Effector memory CD8-positive, alpha-beta T cell (primary cell): ENCODE measurements around the gene CNTLN.
"Not testable (repeated sequence)": the region's sequence is repeated elsewhere in the genome, so short reads cannot be mapped to it uniquely, and the experiment has no call there.

ENCODE experiments used
- ATAC-seq: fragments of 150-1000 bp; cut with Tn5 transposase; replicated peaks from 2 replicates; pipeline ENCODE4 v1.10.0; 2021; ENCODE audit warnings: mild to moderate bottlenecking, moderate library complexity
- DNase-seq, 3 experiments: peaks; one replicate each; pipeline ENCODE4 v3.0.0; 2021
- H3K27ac Mint-ChIP-seq, 2 donors: one replicate each; pipeline ENCODE4 v1.8.0; 2022; ENCODE audit warnings: mild to moderate bottlenecking in 2 of 2, mixed read lengths in 2 of 2, moderate library complexity in 2 of 2
- H3K27me3 Mint-ChIP-seq, 2 donors: one replicate each; pipeline ENCODE4 v1.8.0; 2022; ENCODE audit warnings: mixed read lengths in 2 of 2
- H3K36me3 Mint-ChIP-seq: one replicate; pipeline ENCODE4 v1.8.0; 2022; ENCODE audit warnings: mild to moderate bottlenecking, moderate library complexity, mixed read lengths; ENCODE audit not compliant: insufficient read depth
- H3K4me1 Mint-ChIP-seq, 2 donors: one replicate each; pipeline ENCODE4 v1.8.0; 2022; ENCODE audit warnings: low read depth in 2 of 2, mixed read lengths in 2 of 2
- H3K4me3 Mint-ChIP-seq, 2 donors: one replicate each; pipeline ENCODE4 v1.8.0; 2022; ENCODE audit warnings: mild to moderate bottlenecking in 2 of 2, mixed read lengths in 2 of 2, moderate library complexity in 2 of 2
- H3K9me3 Mint-ChIP-seq, 2 donors: one replicate each; pipeline ENCODE4 v1.8.0; 2022; ENCODE audit warnings: mixed read lengths in 2 of 2

Gene CNTLN

GRCh38 chr9:17290673-17291072, 155.8 kb downstream of the CNTLN start:
- H3K4me3 Mint-ChIP-seq, H3K36me3 Mint-ChIP-seq, DNase-seq, H3K27me3 Mint-ChIP-seq, H3K4me1 Mint-ChIP-seq, H3K27ac Mint-ChIP-seq, ATAC-seq: not testable (repeated sequence)
- H3K9me3 Mint-ChIP-seq: peaks cover 5 to 28% of the 10 kb centered on the region in 2 donors

- DNase-seq (no peak), ATAC-seq (no peak)
- Mint-ChIP-seq H3K27ac (no peak overlapping the region), H3K9me3 (peaks cover 9 to 36% of the 10 kb centered on the region in 2 donors), H3K36me3 (no peaks in the 10 kb centered on the region), H3K27me3 (no peaks in the 10 kb centered on the region), H3K4me1 (no peaks in the 10 kb centered on the region), H3K4me3 (no peak overlapping the region)
Measured at GRCh38 chr9:17291766-17292165, 156.9 kb downstream of the CNTLN start.

GRCh38 chr9:17293685-17294084, 158.8 kb downstream of the CNTLN start:
- Mint-ChIP-seq H3K36me3 (no peaks in the 10 kb centered on the region), H3K4me1 (no peaks in the 10 kb centered on the region), H3K4me3 (no peak overlapping the region), H3K27ac (no peak overlapping the region), H3K9me3 (peaks cover 9 to 39% of the 10 kb centered on the region in 2 donors), H3K27me3 (no peaks in the 10 kb centered on the region)
- no peak for DNase-seq
- ATAC-seq: no peak

- Mint-ChIP-seq H3K36me3 (no peaks in the 10 kb centered on the region), H3K27ac (no peak overlapping the region), H3K4me1 (no peaks in the 10 kb centered on the region), H3K4me3 (no peak overlapping the region), H3K9me3 (peaks cover 11 to 39% of the 10 kb centered on the region in 2 donors), H3K27me3 (no peaks in the 10 kb centered on the region)
- ATAC-seq (no peak), DNase-seq (no peak)
Measured at GRCh38 chr9:17294822-17295624, 160.2 kb downstream of the CNTLN start.

DNA sequence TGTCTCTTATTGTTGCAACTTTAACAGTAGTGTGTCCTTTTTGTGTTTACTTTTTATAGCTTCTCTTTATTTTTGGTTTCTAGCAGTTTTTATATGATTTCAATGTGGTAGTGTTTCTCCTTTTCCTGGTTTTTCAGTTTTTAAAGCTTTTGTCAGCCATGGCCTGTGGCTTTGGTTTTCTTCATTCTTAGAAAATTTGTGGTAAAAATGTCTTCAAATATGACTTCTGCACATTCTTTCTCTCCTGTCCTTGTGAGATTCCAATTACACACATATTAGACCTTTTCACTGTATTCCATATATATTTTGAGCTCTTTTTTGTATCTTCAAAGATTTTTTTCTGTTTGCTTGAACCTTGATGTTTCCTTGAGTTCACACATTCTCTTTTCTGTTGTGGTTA, 180.5 kb downstream of the CNTLN start:
- Mint-ChIP-seq H3K4me3 (no peak overlapping the region), H3K4me1 (no peaks in the 10 kb centered on the region), H3K36me3 (no peaks in the 10 kb centered on the region), H3K27me3 (no peaks in the 10 kb centered on the region), H3K9me3 (peaks cover 7 to 12% of the 10 kb centered on the region in 2 donors), H3K27ac (no peak overlapping the region)
- DNase-seq (no peak), ATAC-seq (no peak)

DNA sequence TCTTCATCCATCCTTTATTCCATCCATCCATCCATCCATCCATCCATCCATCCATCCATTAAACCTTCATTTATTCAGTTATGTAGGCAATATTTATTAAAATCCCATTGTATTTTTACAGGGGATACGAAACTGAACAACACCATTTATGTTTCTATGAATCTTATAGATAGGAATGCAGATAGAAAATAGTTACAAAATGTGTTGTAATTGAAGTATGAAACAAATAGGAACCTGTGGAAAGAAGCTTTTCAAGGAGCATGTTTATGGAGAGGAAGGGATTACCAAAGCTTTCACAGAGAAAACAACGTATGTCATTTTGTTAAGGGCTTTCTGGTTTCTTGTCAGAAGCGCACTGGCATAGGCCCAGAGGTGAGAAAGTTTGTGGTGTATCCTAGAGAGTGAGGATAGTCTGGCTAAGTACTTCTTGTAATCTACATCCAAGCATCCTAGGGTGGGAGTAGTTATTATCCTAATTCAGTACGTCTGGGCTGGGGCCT, 184.0 kb downstream of the CNTLN start:
- no peaks in the 10 kb centered on the region for H3K4me1 Mint-ChIP-seq
- H3K27me3 Mint-ChIP-seq: no peaks in the 10 kb centered on the region
- H3K9me3 Mint-ChIP-seq: peaks cover 5 to 12% of the 10 kb centered on the region in 2 donors
- H3K27ac Mint-ChIP-seq: no peak overlapping the region
- ATAC-seq (no peak), DNase-seq (no peak)
- no peak overlapping the region for H3K4me3 Mint-ChIP-seq
- H3K36me3 Mint-ChIP-seq: no peaks in the 10 kb centered on the region

GRCh38 chr9:17319864-17320263, 185.0 kb downstream of the CNTLN start:
- ATAC-seq: no peak
- Mint-ChIP-seq H3K36me3 (no peaks in the 10 kb centered on the region), H3K4me3 (no peak overlapping the region), H3K4me1 (no peaks in the 10 kb centered on the region), H3K27ac (no peak overlapping the region), H3K27me3 (no peaks in the 10 kb centered on the region), H3K9me3 (peaks cover 5 to 8% of the 10 kb centered on the region in 2 donors)
- DNase-seq: no peak

DNA sequence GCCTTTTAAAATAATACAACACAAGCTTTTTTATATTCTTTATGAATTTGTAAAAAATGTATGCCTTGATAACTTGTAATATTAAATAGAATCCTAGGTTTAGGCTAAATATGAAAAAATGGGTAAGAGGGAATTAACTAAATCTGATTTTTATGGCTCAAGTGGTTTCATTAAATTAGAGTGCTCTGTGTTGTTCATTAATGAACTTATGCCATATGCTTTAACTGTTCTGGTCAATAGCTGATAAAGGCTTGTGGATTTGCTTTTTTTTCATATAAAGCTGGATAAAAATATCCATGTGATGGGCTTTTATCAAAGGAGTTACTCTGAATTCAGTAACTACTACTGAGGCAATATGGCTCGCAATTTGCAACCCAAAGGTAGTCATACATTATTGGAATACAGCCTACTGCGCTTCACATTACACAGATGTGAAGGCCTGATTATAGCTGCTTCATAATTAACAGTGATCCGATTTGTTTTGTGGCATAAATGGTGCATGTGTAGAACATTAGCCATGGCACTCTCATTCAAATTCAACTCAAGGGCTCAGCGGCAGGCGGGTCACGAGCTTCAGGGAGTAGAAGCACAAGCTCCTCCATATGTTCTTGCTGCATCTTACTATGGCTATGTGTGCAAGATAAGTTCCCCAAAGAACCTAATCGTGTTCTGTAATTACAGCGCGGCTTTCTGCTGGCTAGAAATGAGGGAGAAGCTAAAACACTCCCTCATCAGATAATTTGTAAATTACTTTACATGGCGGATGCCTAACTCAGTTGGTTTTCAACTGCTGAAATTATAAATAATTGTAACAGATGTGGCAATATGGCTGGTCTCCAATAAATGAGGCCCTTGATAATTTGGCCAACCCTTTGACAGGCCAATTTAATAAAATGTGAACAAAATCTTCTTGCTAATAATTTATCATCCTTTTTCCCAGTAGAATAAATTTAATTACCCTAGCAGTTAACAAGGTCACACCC, 188.3 kb downstream of the CNTLN start:
- ATAC-seq (no peak), DNase-seq (no peak)
- Mint-ChIP-seq H3K4me1 (no peaks in the 10 kb centered on the region), H3K27ac (no peak overlapping the region), H3K36me3 (no peaks in the 10 kb centered on the region), H3K27me3 (no peaks in the 10 kb centered on the region), H3K4me3 (no peak overlapping the region), H3K9me3 (no peaks in the 10 kb centered on the region)

- Mint-ChIP-seq H3K4me1 (no peaks in the 10 kb centered on the region), H3K36me3 (no peaks in the 10 kb centered on the region), H3K27ac (no peak overlapping the region), H3K27me3 (no peaks in the 10 kb centered on the region), H3K4me3 (no peak overlapping the region), H3K9me3 (no peaks in the 10 kb centered on the region)
- ATAC-seq: no peak
- no peak for DNase-seq
Measured at GRCh38 chr9:17328331-17328730, 193.5 kb downstream of the CNTLN start.

DNA sequence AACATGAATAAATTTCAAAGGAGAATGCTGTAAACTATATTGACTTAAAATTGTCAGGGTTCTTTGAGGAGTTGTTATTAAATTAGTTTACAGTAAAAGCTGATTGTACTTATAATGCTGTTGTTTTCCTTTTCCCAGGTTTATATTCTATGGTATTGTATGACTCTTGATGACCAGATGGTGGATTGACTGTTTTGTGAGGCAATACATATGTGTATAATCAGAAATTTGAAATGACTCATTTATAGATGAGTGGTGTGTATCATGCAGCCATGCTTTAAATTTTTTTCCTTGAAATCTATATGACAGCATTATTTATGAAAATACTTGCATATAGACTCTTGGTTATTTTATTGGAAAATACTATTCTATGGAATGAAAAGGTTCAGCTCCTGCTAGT, 195.3 kb downstream of the CNTLN start:
- no peak for DNase-seq
- H3K9me3 Mint-ChIP-seq: no peaks in the 10 kb centered on the region
- no peak overlapping the region for H3K4me3 Mint-ChIP-seq
- no peaks in the 10 kb centered on the region for H3K4me1 Mint-ChIP-seq
- H3K27me3 Mint-ChIP-seq: no peaks in the 10 kb centered on the region
- ATAC-seq: no peak
- no peaks in the 10 kb centered on the region for H3K36me3 Mint-ChIP-seq
- H3K27ac Mint-ChIP-seq: no peak overlapping the region

- Mint-ChIP-seq H3K4me1 (no peaks in the 10 kb centered on the region), H3K36me3 (no peaks in the 10 kb centered on the region), H3K9me3 (peaks cover 0 to 2% of the 10 kb centered on the region in 2 donors), H3K27ac (no peak overlapping the region), H3K4me3 (no peak overlapping the region), H3K27me3 (no peaks in the 10 kb centered on the region)
- no peak for DNase-seq
- ATAC-seq: no peak
Measured at GRCh38 chr9:17332115-17332514, 197.3 kb downstream of the CNTLN start.

DNA sequence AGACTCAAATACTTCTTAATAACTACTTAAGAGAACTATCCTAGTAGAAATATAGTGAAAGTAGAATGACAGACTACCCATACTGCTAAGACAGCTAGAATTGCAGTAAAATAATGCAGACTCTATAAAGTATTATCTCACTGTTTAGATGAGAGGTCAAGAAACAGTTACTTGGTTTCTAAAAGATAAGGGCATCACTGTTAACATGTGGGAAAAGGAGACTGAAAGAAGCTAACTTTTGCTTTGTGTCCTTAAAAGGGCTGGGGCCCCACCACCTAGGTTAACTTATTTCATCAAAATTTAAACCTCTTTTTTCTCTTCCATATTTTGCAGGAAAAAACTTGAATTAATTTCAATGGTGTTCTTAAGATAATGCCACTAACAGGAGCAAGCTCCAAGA, 204.3 kb downstream of the CNTLN start:
- peaks cover 2 to 7% of the 10 kb centered on the region in 2 donors for H3K9me3 Mint-ChIP-seq
- no peaks in the 10 kb centered on the region for H3K4me1 Mint-ChIP-seq
- no peaks in the 10 kb centered on the region for H3K36me3 Mint-ChIP-seq
- H3K4me3 Mint-ChIP-seq: no peak overlapping the region
- ATAC-seq: no peak
- no peaks in the 10 kb centered on the region for H3K27me3 Mint-ChIP-seq
- H3K27ac Mint-ChIP-seq: no peak overlapping the region
- no peak for DNase-seq

GRCh38 chr9:17342696-17343095, 207.9 kb downstream of the CNTLN start:
- H3K27me3 Mint-ChIP-seq: no peaks in the 10 kb centered on the region
- no peak overlapping the region for H3K27ac Mint-ChIP-seq
- DNase-seq: no peak
- no peaks in the 10 kb centered on the region for H3K4me1 Mint-ChIP-seq
- no peak for ATAC-seq
- no peaks in the 10 kb centered on the region for H3K36me3 Mint-ChIP-seq
- H3K9me3 Mint-ChIP-seq: peaks cover 2 to 7% of the 10 kb centered on the region in 2 donors
- no peak overlapping the region for H3K4me3 Mint-ChIP-seq
